GM12878 (cell line): ENCODE data around the gene PLET1.

Source experiments
- JUND ChIP-seq: IDR thresholded peaks from 2 replicates; pipeline ENCODE4 v1.6.1; 2012; ENCODE audit warnings: low read depth, mild to moderate bottlenecking, low read length, improper control_type of control experiment, moderate library complexity
- NFXL1 ChIP-seq: fragments of 450-650 bp; IDR thresholded peaks from 2 replicates; pipeline ENCODE4 v1.6.1; 2017; ENCODE audit warnings: antibody characterized with exemption, mild to moderate bottlenecking, borderline replicate concordance
- POLR2A ChIP-seq: IDR thresholded peaks from 2 replicates; pipeline ENCODE4 v1.6.1; 2011; ENCODE audit warnings: low read depth, mild to moderate bottlenecking, low read length
- RAD21 ChIP-seq: IDR thresholded peaks from 2 replicates; pipeline ENCODE4 v1.6.1; 2011; ENCODE audit warnings: mild to moderate bottlenecking, low read depth, low read length, moderate library complexity; ENCODE audit not compliant: insufficient read depth
- SUZ12 ChIP-seq: fragments of 200-600 bp; sonication (generic); IDR thresholded peaks from one replicate; pipeline ENCODE4 v1.6.1; 2018; ENCODE audit warnings: antibody characterized with exemption, mild to moderate bottlenecking; ENCODE audit not compliant: unreplicated experiment

DNA sequence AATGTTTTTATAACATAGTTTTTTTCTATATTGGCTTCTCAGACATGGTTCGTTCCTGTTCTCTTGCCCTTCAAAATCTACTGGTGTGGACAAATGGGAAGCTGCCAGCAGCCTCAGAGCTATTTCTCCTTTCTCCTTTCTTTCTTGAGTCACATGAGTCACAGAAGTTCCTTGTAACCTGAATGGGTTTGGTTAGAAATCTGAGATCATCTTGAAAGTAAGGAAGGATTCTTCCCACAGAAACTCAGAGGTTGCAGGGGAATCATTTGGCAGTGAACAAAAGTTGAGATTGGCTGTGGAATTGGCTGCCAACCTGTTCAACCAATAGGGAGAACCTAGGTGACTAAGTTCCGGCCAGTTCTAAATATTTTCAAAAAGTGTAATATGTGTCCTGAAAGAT lies 12.5 kb downstream of the PLET1 start:
- TF ChIP-seq JUND (no peak), RAD21 (no peak), POLR2A (no peak), NFXL1 (no peak), SUZ12 (no peak)
